Ascending aorta (tissue), 2 donors: ENCODE data around the gene SLC6A4. TPM values are rescaled to one million over a fixed set of nuclear protein-coding genes. Genes with fewer than 3 reads are reported as not detected.

Experiments used
- DNase-seq, 2 donors: peaks; one replicate each; pipeline ENCODE4 v3.0.0-alpha.2; 2019; ENCODE audit warnings: low spot score in 2 of 2
- H3K27ac ChIP-seq, 2 donors: fragments of 200-600 bp; sonication (generic); one replicate each; pipeline ENCODE4 v1.5.1; 2016 to 2017; ENCODE audit warnings: mild to moderate bottlenecking in 1 of 2
- H3K27me3 ChIP-seq: fragments of 200-600 bp; sonication (generic); one replicate; pipeline ENCODE4 v1.5.1; 2017
- H3K36me3 ChIP-seq, 2 donors: fragments of 200-600 bp; sonication (generic); one replicate each; pipeline ENCODE4 v1.5.1; 2016
- H3K4me1 ChIP-seq, 2 donors: fragments of 200-600 bp; sonication (generic); one replicate each; pipeline ENCODE4 v1.5.1; 2016 to 2017; ENCODE audit warnings: mild to moderate bottlenecking in 1 of 2
- H3K4me3 ChIP-seq, 2 donors: fragments of 200-600 bp; sonication (generic); one replicate each; pipeline ENCODE4 v1.5.1; 2016 to 2017; ENCODE audit warnings: mild to moderate bottlenecking in 1 of 2
- H3K9me3 ChIP-seq, 2 donors: fragments of 200-600 bp; sonication (generic); one replicate each; pipeline ENCODE4 v1.5.1; 2016
- CTCF ChIP-seq, 3 experiments: fragments of 200-600 bp in 2 of 3; fragments of 450-650 bp in 1 of 3; sonication (generic) in 2 of 3; IDR thresholded peaks; one replicate each; pipeline ENCODE4 v1.5.1; 2016 to 2019; ENCODE audit warnings: antibody characterized with exemption in 3 of 3, mild to moderate bottlenecking in 1 of 3, moderate library complexity in 1 of 3
- intact Hi-C: fragments of 100-400 bp; cut with DNase I; formaldehyde crosslinking; loops from one replicate; pipeline ENCODE4 v1.15.1; 2023
- total RNA-seq: library from RNA; depleted of rRNA; stranded (reverse); fragments of >200 nt; gene quantifications from one replicate; pipeline ENCODE4 v1.1.0, GENCODE V29; 2016

The SLC6A4 gene
- total RNA-seq, 1 donor from 2014 or later, result 0.85 TPM

- DNase-seq, result no peak
- Histone ChIP-seq H3K27ac (no peak overlapping the region), H3K4me3 (no peak overlapping the region), H3K27me3 (no peaks in the 10 kb centered on the region), H3K4me1 (no peaks in the 10 kb centered on the region), H3K36me3 (peaks cover 27 to 44% of the 10 kb centered on the region in 2 donors), H3K9me3 (no peaks in the 10 kb centered on the region)
- intact Hi-C loops, result no loop called here
- no peak for TF ChIP-seq CTCF (IDR thresholded peaks at IDR 0.05)
Measured at GRCh38 chr17:30187573-30187972, 47.9 kb downstream of the SLC6A4 start.

GRCh38 chr17:30186761-30187160 is 48.7 kb downstream of the SLC6A4 start:
- Histone ChIP-seq H3K27me3 (no peaks in the 10 kb centered on the region), H3K9me3 (no peaks in the 10 kb centered on the region), H3K27ac (no peak overlapping the region), H3K4me1 (no peaks in the 10 kb centered on the region), H3K36me3 (peaks cover 31 to 52% of the 10 kb centered on the region in 2 donors), H3K4me3 (no peak overlapping the region)
- no peak for TF ChIP-seq CTCF (IDR thresholded peaks at IDR 0.05)
- DNase-seq, result no peak
- intact Hi-C loops, result no loop called here

- Histone ChIP-seq H3K4me1 (no peaks in the 10 kb centered on the region), H3K27me3 (no peaks in the 10 kb centered on the region), H3K9me3 (no peaks in the 10 kb centered on the region), H3K27ac (no peak overlapping the region), H3K4me3 (no peak overlapping the region), H3K36me3 (peaks cover 23 to 58% of the 10 kb centered on the region in 2 donors)
- intact Hi-C loops, result no loop called here
- DNase-seq, result no peak
- no peak for TF ChIP-seq CTCF (IDR thresholded peaks at IDR 0.05)
Measured at GRCh38 chr17:30176855-30177254, 58.6 kb downstream of the SLC6A4 start.

GRCh38 chr17:30174556-30174955 is 60.9 kb downstream of the SLC6A4 start:
- intact Hi-C loops, result no loop called here
- DNase-seq, result no peak
- no peak for TF ChIP-seq CTCF (IDR thresholded peaks at IDR 0.05)
- H3K4me1 ChIP-seq, result no peaks in the 10 kb centered on the region
- H3K27ac ChIP-seq, result no peak overlapping the region
- H3K27me3 ChIP-seq, result no peaks in the 10 kb centered on the region
- no peaks in the 10 kb centered on the region for H3K9me3 ChIP-seq
- H3K4me3 ChIP-seq, result no peak overlapping the region
- H3K36me3 ChIP-seq, result peaks cover 11 to 36% of the 10 kb centered on the region in 2 donors

- intact Hi-C loops, result no loop called here
- Histone ChIP-seq H3K36me3 (peaks cover 11 to 29% of the 10 kb centered on the region in 2 donors), H3K4me1 (no peaks in the 10 kb centered on the region), H3K27ac (no peak overlapping the region), H3K4me3 (no peak overlapping the region), H3K9me3 (no peaks in the 10 kb centered on the region), H3K27me3 (no peaks in the 10 kb centered on the region)
- TF ChIP-seq CTCF (IDR thresholded peaks at IDR 0.05), result no peak
- DNase-seq, result no peak
Measured at GRCh38 chr17:30173649-30174048, 61.8 kb downstream of the SLC6A4 start.

- intact Hi-C loops, result no loop called here
- H3K27ac ChIP-seq, result no peak overlapping the region
- H3K27me3 ChIP-seq, result no peaks in the 10 kb centered on the region
- DNase-seq, result no peak
- H3K4me3 ChIP-seq, result no peak overlapping the region
- no peak for TF ChIP-seq CTCF (IDR thresholded peaks at IDR 0.05)
- no peaks in the 10 kb centered on the region for H3K9me3 ChIP-seq
- no peaks in the 10 kb centered on the region for H3K4me1 ChIP-seq
- peaks cover 11 to 25% of the 10 kb centered on the region in 2 donors for H3K36me3 ChIP-seq
Measured at GRCh38 chr17:30172560-30172959, 62.9 kb downstream of the SLC6A4 start.
